ENCODE measurements around the gene EFCC1. TPM values are rescaled to one million over a fixed set of nuclear protein-coding genes. Genes with fewer than 3 reads are reported as not detected.
A peak's percentile ranks its signal among the peaks of the same experiment; 100 is the strongest.
"Not testable (repeated sequence)": the region's sequence is repeated elsewhere in the genome, so short reads cannot be mapped to it uniquely, and the experiment has no call there.

EFCC1 gene
- total and polyA plus RNA-seq, 5 donors from 2014 or later: 0.15 TPM; not detected in 4

- H3K27ac Mint-ChIP-seq: peak overlapping the region in 2 of 3 donors; percentile 35 to 91
- ATAC-seq (ENCODE audit: low read depth in 2 of 2) (no peak), DNase-seq (no peak)
- peaks cover 11% of the 10 kb centered on the region for H3K36me3 ChIP-seq (ENCODE audit: control insufficient read depth, insufficient read depth, low read length)
- H3K27me3 ChIP-seq (ENCODE audit: control insufficient read depth, insufficient read depth, low read length): no peaks in the 10 kb centered on the region
- H3K4me1 Mint-ChIP-seq: peaks cover 0 to 10% (median 5%) of the 10 kb centered on the region in 4 donors
- no peaks in the 10 kb centered on the region for H3K4me1 ChIP-seq (ENCODE audit: control insufficient read depth, insufficient read depth, low read length, poor library complexity, severe bottlenecking)
- H3K9me3 ChIP-seq (ENCODE audit: control insufficient read depth in 2 of 2, low read length in 2 of 2): no peaks in the 10 kb centered on the region
- H3K4me3 Mint-ChIP-seq: no peak overlapping the region
- no peaks in the 10 kb centered on the region for H3K9me3 Mint-ChIP-seq
- peaks cover 3% of the 10 kb centered on the region for H3K36me3 Mint-ChIP-seq
- H3K27me3 Mint-ChIP-seq: no peaks in the 10 kb centered on the region
- peak overlapping the region; percentile 5 for H3K27ac ChIP-seq (ENCODE audit: insufficient read depth, low read length, poor library complexity, severe bottlenecking)
- H3K4me3 ChIP-seq (ENCODE audit: low read depth, low read length): no peak overlapping the region
These were observed 86.1 kb downstream of the EFCC1 start for GRCh38 chr3:129087138-129087702.

GRCh38 chr3:129087904-129088303 is 86.8 kb downstream of the EFCC1 start:
- peak overlapping the region in 1 of 3 donors; percentile 38 for H3K27ac Mint-ChIP-seq
- not testable (repeated sequence) for H3K4me1 Mint-ChIP-seq; H3K36me3 Mint-ChIP-seq; H3K27ac ChIP-seq (ENCODE audit: insufficient read depth, low read length, poor library complexity, severe bottlenecking); DNase-seq; H3K9me3 ChIP-seq (ENCODE audit: control insufficient read depth in 2 of 2, low read length in 2 of 2); H3K4me3 ChIP-seq (ENCODE audit: low read depth, low read length); H3K4me3 Mint-ChIP-seq; H3K4me1 ChIP-seq (ENCODE audit: control insufficient read depth, insufficient read depth, low read length, poor library complexity, severe bottlenecking); H3K27me3 ChIP-seq (ENCODE audit: control insufficient read depth, insufficient read depth, low read length); H3K27me3 Mint-ChIP-seq; H3K9me3 Mint-ChIP-seq
- peak; percentile 57 to 69 for ATAC-seq (ENCODE audit: low read depth in 2 of 2)
- H3K36me3 ChIP-seq (ENCODE audit: control insufficient read depth, insufficient read depth, low read length): peaks cover 15% of the 10 kb centered on the region

GRCh38 chr3:129088312-129088711 is 87.2 kb downstream of the EFCC1 start:
- ATAC-seq (ENCODE audit: low read depth in 2 of 2); H3K27me3 Mint-ChIP-seq: not testable (repeated sequence)

More at GRCh38 chr3:129088312-129088711, 87.2 kb downstream of the EFCC1 start:
- not testable (repeated sequence) for H3K4me1 ChIP-seq (ENCODE audit: control insufficient read depth, insufficient read depth, low read length, poor library complexity, severe bottlenecking); H3K9me3 ChIP-seq (ENCODE audit: control insufficient read depth in 2 of 2, low read length in 2 of 2); H3K4me3 ChIP-seq (ENCODE audit: low read depth, low read length); H3K27me3 ChIP-seq (ENCODE audit: control insufficient read depth, insufficient read depth, low read length); H3K4me3 Mint-ChIP-seq; H3K27ac Mint-ChIP-seq; DNase-seq; H3K36me3 Mint-ChIP-seq; H3K4me1 Mint-ChIP-seq; H3K9me3 Mint-ChIP-seq; H3K27ac ChIP-seq (ENCODE audit: insufficient read depth, low read length, poor library complexity, severe bottlenecking)
- peaks cover 15% of the 10 kb centered on the region for H3K36me3 ChIP-seq (ENCODE audit: control insufficient read depth, insufficient read depth, low read length)

Other genes with a start within 250 kb of the EFCC1 start
- 46.7 TPM for gene ACAD9, start 121.7 kb upstream of the EFCC1 start, total RNA-seq
- gene ACAD9, start 121.7 kb upstream of the EFCC1 start, polyA plus RNA-seq: 10 to 100 TPM; 18.0 to 26.1 (median 22.1) TPM
- not detected for gene CFAP92, start 7.2 kb upstream of the EFCC1 start, total RNA-seq
- gene CFAP92, start 7.2 kb upstream of the EFCC1 start, polyA plus RNA-seq: under 1 TPM in 1 of 4 donors, not detected in 3; 0.28 TPM
- 3.7 TPM for gene GP9, start 59.5 kb downstream of the EFCC1 start, total RNA-seq
- not detected for gene GP9, start 59.5 kb downstream of the EFCC1 start, polyA plus RNA-seq
- 57.2 TPM for gene RAB43, start 120.5 kb downstream of the EFCC1 start, total RNA-seq
- 10 to 100 TPM; 14.5 to 21.9 (median 19.1) TPM for gene RAB43, start 120.5 kb downstream of the EFCC1 start, polyA plus RNA-seq
- gene ISY1, start 159.8 kb downstream of the EFCC1 start, total RNA-seq: 45.8 TPM
- gene ISY1, start 159.8 kb downstream of the EFCC1 start, polyA plus RNA-seq: 100 to 1,000 TPM in 1 of 4 donors, 10 to 100 TPM in 3; 84.2 to 109 (median 88.2) TPM
- 278 TPM for gene CNBP, start 182.6 kb downstream of the EFCC1 start, total RNA-seq
- gene CNBP, start 182.6 kb downstream of the EFCC1 start, polyA plus RNA-seq: 1,000 to 10,000 TPM; 1,048 to 1,097 (median 1,094) TPM
- 90.4 TPM for gene COPG1, start 248.3 kb downstream of the EFCC1 start, total RNA-seq
- 100 to 1,000 TPM in 1 of 4 donors, 10 to 100 TPM in 3; 67.7 to 105 (median 85.0) TPM for gene COPG1, start 248.3 kb downstream of the EFCC1 start, polyA plus RNA-seq